Esophagus muscularis mucosa (tissue), 3 donors: ENCODE measurements around the gene YIPF2.

Source experiments
- POLR2A ChIP-seq: fragments of 450-650 bp; IDR thresholded peaks from one replicate; pipeline ENCODE4 v1.6.1; 2017; ENCODE audit warnings: antibody characterized with exemption, moderate library complexity, mild to moderate bottlenecking, low read depth
- POLR2AphosphoS5 ChIP-seq, 2 donors: sonication (generic); formaldehyde crosslinking; IDR thresholded peaks; one replicate each; pipeline ENCODE4 v1.6.1; 2017; ENCODE audit warnings: antibody characterized with exemption in 2 of 2
- TF ChIP-seq, protein P1 (sequence below), 3 experiments: fragments of 200-600 bp in 2 of 3; fragments of 450-650 bp in 1 of 3; sonication (generic) in 2 of 3; IDR thresholded peaks; one replicate each; pipeline ENCODE4 v1.5.1; 2017 to 2019; ENCODE audit warnings: antibody characterized with exemption in 3 of 3, mild to moderate bottlenecking in 2 of 3, moderate library complexity in 1 of 3

GRCh38 chr19:10968527-10969135 lies 40.2 kb upstream of the YIPF2 start:
- TF ChIP-seq, protein P1, sequence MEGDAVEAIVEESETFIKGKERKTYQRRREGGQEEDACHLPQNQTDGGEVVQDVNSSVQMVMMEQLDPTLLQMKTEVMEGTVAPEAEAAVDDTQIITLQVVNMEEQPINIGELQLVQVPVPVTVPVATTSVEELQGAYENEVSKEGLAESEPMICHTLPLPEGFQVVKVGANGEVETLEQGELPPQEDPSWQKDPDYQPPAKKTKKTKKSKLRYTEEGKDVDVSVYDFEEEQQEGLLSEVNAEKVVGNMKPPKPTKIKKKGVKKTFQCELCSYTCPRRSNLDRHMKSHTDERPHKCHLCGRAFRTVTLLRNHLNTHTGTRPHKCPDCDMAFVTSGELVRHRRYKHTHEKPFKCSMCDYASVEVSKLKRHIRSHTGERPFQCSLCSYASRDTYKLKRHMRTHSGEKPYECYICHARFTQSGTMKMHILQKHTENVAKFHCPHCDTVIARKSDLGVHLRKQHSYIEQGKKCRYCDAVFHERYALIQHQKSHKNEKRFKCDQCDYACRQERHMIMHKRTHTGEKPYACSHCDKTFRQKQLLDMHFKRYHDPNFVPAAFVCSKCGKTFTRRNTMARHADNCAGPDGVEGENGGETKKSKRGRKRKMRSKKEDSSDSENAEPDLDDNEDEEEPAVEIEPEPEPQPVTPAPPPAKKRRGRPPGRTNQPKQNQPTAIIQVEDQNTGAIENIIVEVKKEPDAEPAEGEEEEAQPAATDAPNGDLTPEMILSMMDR (IDR thresholded peaks at IDR 0.05) = no peak
- TF ChIP-seq POLR2AphosphoS5 (IDR thresholded peaks at IDR 0.05) = no peak
- TF ChIP-seq POLR2A = no peak
